HEK293 (cell line): Measurements from ENCODE around the gene GH1.

Source experiments
- CTCF ChIA-PET: fragments of 350-600 bp; formaldehyde crosslinking; extraction: SDS; loops from one replicate; lab custom pipeline; 2021; ENCODE audit warnings: antibody characterized with exemption; lab: Yijun Ruan, JAX
- POLR2A ChIA-PET: fragments of 300-600 bp; formaldehyde crosslinking; extraction: SDS; loops from one replicate; lab custom pipeline; 2020; ENCODE audit warnings: antibody characterized with exemption, inconsistent platforms; lab: Yijun Ruan, JAX
- H3K27ac ChIP-seq: fragments of 200-500 bp; sonication (Bioruptor generic); 2 replicates; pipeline ENCODE4 v1.5.1; 2014; ENCODE audit warnings: low read depth, low read length, control low read depth, inconsistent platforms; ENCODE audit errors: extremely low read depth
- H3K36me3 ChIP-seq, 2 experiments: fragments of 200-500 bp in 1 of 2; sonication (Bioruptor generic) in 1 of 2; 1 replicate in 1 of 2; 2 replicates in 1 of 2; pipeline ENCODE4 v1.5.1; 2014 to 2017; ENCODE audit warnings: inconsistent platforms in 2 of 2, low read length in 2 of 2; ENCODE audit not compliant: control insufficient read depth in 2 of 2, insufficient read depth in 1 of 2
- H3K4me1 ChIP-seq: fragments of 200-500 bp; sonication (Bioruptor generic); 2 replicates; pipeline ENCODE4 v1.5.1; 2014; ENCODE audit warnings: mild to moderate bottlenecking, low read length, inconsistent platforms; ENCODE audit not compliant: control insufficient read depth, insufficient read depth
- H3K4me3 ChIP-seq: 2 replicates; pipeline ENCODE4 v1.5.1; 2011; ENCODE audit warnings: low read depth, mild to moderate bottlenecking, control low read depth, low read length, moderate library complexity
- H3K9me3 ChIP-seq: fragments of 200-500 bp; sonication (Bioruptor generic); 2 replicates; pipeline ENCODE4 v1.5.1; 2014; ENCODE audit warnings: low read depth, low read length, inconsistent platforms; ENCODE audit not compliant: control insufficient read depth, insufficient read depth
- GLI2 ChIP-seq: fragments of 450-650 bp; formaldehyde crosslinking; IDR thresholded peaks from 2 replicates; pipeline ENCODE4; 2017; ENCODE audit warnings: missing biosample characterization, missing genetic modification characterization, low read depth, borderline replicate concordance
- HIC1 ChIP-seq: fragments of 450-650 bp; formaldehyde crosslinking; IDR thresholded peaks from 2 replicates; pipeline ENCODE4 v1.5.1; 2016; ENCODE audit warnings: missing biosample characterization, missing genetic modification characterization
- MEIS1 ChIP-seq: sonication (generic); formaldehyde crosslinking; IDR thresholded peaks from 2 replicates; pipeline ENCODE4 v1.8.1; 2022; ENCODE audit warnings: missing genetic modification reagents, mild to moderate bottlenecking, borderline replicate concordance
- MYNN ChIP-seq: fragments of 450-650 bp; formaldehyde crosslinking; IDR thresholded peaks from 2 replicates; pipeline ENCODE4 v1.5.1; 2016; ENCODE audit warnings: missing biosample characterization, missing genetic modification characterization, borderline replicate concordance
- PRDM1 ChIP-seq: fragments of 450-650 bp; formaldehyde crosslinking; IDR thresholded peaks from 2 replicates; pipeline ENCODE4; 2016; ENCODE audit warnings: missing biosample characterization, missing genetic modification characterization
- SP2 ChIP-seq: fragments of 450-650 bp; formaldehyde crosslinking; IDR thresholded peaks from 2 replicates; pipeline ENCODE4 v1.5.1; 2016; ENCODE audit warnings: missing biosample characterization, missing genetic modification characterization
- ZFP37 ChIP-seq: fragments of 450-650 bp; formaldehyde crosslinking; IDR thresholded peaks from 2 replicates; pipeline ENCODE4 v1.5.1; 2016; ENCODE audit warnings: missing biosample characterization, missing genetic modification characterization
- ZFP41 ChIP-seq: fragments of 450-650 bp; formaldehyde crosslinking; IDR thresholded peaks from 2 replicates; pipeline ENCODE4 v1.5.1; 2016; ENCODE audit warnings: missing biosample characterization, missing genetic modification characterization, borderline replicate concordance
- ZFP69B ChIP-seq: fragments of 450-650 bp; formaldehyde crosslinking; IDR thresholded peaks from 2 replicates; pipeline ENCODE4 v1.5.1; 2016; ENCODE audit warnings: missing biosample characterization, missing genetic modification characterization
- ZNF132 ChIP-seq: fragments of 450-650 bp; formaldehyde crosslinking; IDR thresholded peaks from 2 replicates; pipeline ENCODE4 v1.5.1; 2017; ENCODE audit warnings: missing biosample characterization, missing genetic modification characterization, borderline replicate concordance
- ZNF202 ChIP-seq: fragments of 450-650 bp; formaldehyde crosslinking; IDR thresholded peaks from 2 replicates; pipeline ENCODE4 v1.5.1; 2016; ENCODE audit warnings: missing biosample characterization, missing genetic modification characterization, borderline replicate concordance
- ZNF221 ChIP-seq: fragments of 450-650 bp; formaldehyde crosslinking; IDR thresholded peaks from 2 replicates; pipeline ENCODE4 v1.5.1; 2017; ENCODE audit warnings: missing biosample characterization, missing genetic modification characterization, borderline replicate concordance
- ZNF239 ChIP-seq: fragments of 450-650 bp; formaldehyde crosslinking; IDR thresholded peaks from 2 replicates; pipeline ENCODE4 v1.5.1; 2016; ENCODE audit warnings: missing biosample characterization, missing genetic modification characterization
- ZNF24 ChIP-seq: fragments of 450-650 bp; formaldehyde crosslinking; IDR thresholded peaks from 2 replicates; pipeline ENCODE4 v1.5.1; 2016; ENCODE audit warnings: missing biosample characterization, missing genetic modification characterization
- ZNF248 ChIP-seq: fragments of 450-650 bp; formaldehyde crosslinking; IDR thresholded peaks from 2 replicates; pipeline ENCODE4 v1.5.1; 2017; ENCODE audit warnings: missing biosample characterization, missing genetic modification characterization
- ZNF311 ChIP-seq: fragments of 450-650 bp; formaldehyde crosslinking; IDR thresholded peaks from 2 replicates; pipeline ENCODE4 v1.5.1; 2017; ENCODE audit warnings: missing biosample characterization, missing genetic modification characterization, borderline replicate concordance
- ZNF501 ChIP-seq: fragments of 450-650 bp; formaldehyde crosslinking; IDR thresholded peaks from 2 replicates; pipeline ENCODE4 v1.5.1; 2016; ENCODE audit warnings: missing biosample characterization, missing genetic modification characterization
- ZNF664 ChIP-seq: fragments of 450-650 bp; formaldehyde crosslinking; IDR thresholded peaks from 2 replicates; pipeline ENCODE4 v1.5.1; 2016; ENCODE audit warnings: missing biosample characterization, missing genetic modification characterization
- ZNF777 ChIP-seq: fragments of 450-650 bp; formaldehyde crosslinking; IDR thresholded peaks from 2 replicates; pipeline ENCODE4 v1.5.1; 2017; ENCODE audit warnings: missing biosample characterization, missing genetic modification characterization, borderline replicate concordance
- ZNF785 ChIP-seq: fragments of 450-650 bp; formaldehyde crosslinking; IDR thresholded peaks from 2 replicates; pipeline ENCODE4 v1.5.1; 2016; ENCODE audit warnings: missing biosample characterization, missing genetic modification characterization
- ZSCAN4 ChIP-seq: fragments of 450-650 bp; formaldehyde crosslinking; IDR thresholded peaks from 2 replicates; pipeline ENCODE4 v1.5.1; 2017; ENCODE audit warnings: missing biosample characterization, missing genetic modification characterization
- TF ChIP-seq, protein P1 (sequence below): fragments of 450-650 bp; formaldehyde crosslinking; IDR thresholded peaks from 2 replicates; pipeline ENCODE4 v1.5.1; 2016; ENCODE audit warnings: missing biosample characterization, missing genetic modification characterization

The GH1 gene

GRCh38 chr17:63955791-63956190 is 37.2 kb upstream of the GH1 start:
- TF ChIP-seq ZNF664 (tag by site-specific recombination) (no peak), ZNF785 (no peak), ZSCAN4 (tag by site-specific recombination) (no peak), HIC1 (tag by site-specific recombination) (no peak), ZNF202 (tag by site-specific recombination) (no peak), ZNF248 (no peak), SP2 (no peak), ZNF239 (tag by site-specific recombination) (no peak), ZNF501 (no peak), ZNF132 (tag by site-specific recombination) (no peak), ZNF221 (tag by site-specific recombination) (no peak), ZNF311 (no peak), MYNN (tag by site-specific recombination) (no peak), ZFP41 (no peak), ZNF24 (tag by site-specific recombination) (no peak), ZNF777 (no peak)
- TF ChIP-seq, protein P1, sequence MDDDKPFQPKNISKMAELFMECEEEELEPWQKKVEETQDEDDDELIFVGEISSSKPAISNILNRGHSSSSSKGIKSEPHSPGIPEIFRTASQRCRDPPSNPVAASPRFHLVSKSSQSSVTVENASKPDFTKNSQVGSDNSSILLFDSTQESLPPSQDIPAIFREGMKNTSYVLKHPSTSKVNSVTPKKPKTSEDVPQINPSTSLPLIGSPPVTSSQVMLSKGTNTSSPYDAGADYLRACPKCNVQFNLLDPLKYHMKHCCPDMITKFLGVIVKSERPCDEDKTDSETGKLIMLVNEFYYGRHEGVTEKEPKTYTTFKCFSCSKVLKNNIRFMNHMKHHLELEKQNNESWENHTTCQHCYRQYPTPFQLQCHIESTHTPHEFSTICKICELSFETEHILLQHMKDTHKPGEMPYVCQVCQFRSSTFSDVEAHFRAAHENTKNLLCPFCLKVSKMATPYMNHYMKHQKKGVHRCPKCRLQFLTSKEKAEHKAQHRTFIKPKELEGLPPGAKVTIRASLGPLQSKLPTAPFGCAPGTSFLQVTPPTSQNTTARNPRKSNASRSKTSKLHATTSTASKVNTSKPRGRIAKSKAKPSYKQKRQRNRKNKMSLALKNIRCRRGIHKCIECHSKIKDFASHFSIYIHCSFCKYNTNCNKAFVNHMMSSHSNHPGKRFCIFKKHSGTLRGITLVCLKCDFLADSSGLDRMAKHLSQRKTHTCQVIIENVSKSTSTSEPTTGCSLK, result no peak
- H3K36me3 ChIP-seq, result no peaks in the 10 kb centered on the region
- no peaks in the 10 kb centered on the region for H3K4me1 ChIP-seq
- H3K9me3 ChIP-seq, result no peaks in the 10 kb centered on the region
- no peak overlapping the region for H3K4me3 ChIP-seq
- CTCF ChIA-PET, result interaction anchor here (0.5 to 2.8 kb wide), 6 partner anchors 9 to 218 kb away, joined by 3 to 18 read pairs (median 3); no protein-coding TSS in a partner anchor
- POLR2A ChIA-PET, result no interaction called here
- H3K27ac ChIP-seq, result no peak overlapping the region

GRCh38 chr17:63955232-63955631 is 36.6 kb upstream of the GH1 start:
- Histone ChIP-seq H3K27ac (no peak overlapping the region), H3K36me3 (no peaks in the 10 kb centered on the region), H3K4me1 (no peaks in the 10 kb centered on the region), H3K4me3 (no peak overlapping the region), H3K9me3 (no peaks in the 10 kb centered on the region)
- TF ChIP-seq ZFP37, result no peak
- no peak for TF ChIP-seq GLI2 (tag by site-specific recombination)
- TF ChIP-seq ZFP69B, result no peak
- no peak for TF ChIP-seq PRDM1
- no peak for TF ChIP-seq MEIS1 (CRISPR knock-in tag)
- POLR2A ChIA-PET, result no interaction called here
- CTCF ChIA-PET, result interaction anchor here (1.0 to 1.1 kb wide), 2 partner anchors 9 to 44 kb away, joined by 3 read pairs; no protein-coding TSS in a partner anchor
